B cell (primary cell): ENCODE measurements around the gene DCDC2B.

Experiments used
- EZH2 ChIP-seq: IDR thresholded peaks from 2 replicates; pipeline ENCODE4 v1.6.1; 2012; ENCODE audit warnings: borderline replicate concordance, low read depth, mild to moderate bottlenecking, moderate library complexity, low read length; ENCODE audit not compliant: insufficient read depth, poor library complexity, severe bottlenecking
- TF ChIP-seq, protein P1 (sequence below): fragments of 200-600 bp; IDR thresholded peaks from one replicate; pipeline ENCODE4 v1.8.0; 2022; ENCODE audit warnings: antibody characterized with exemption, mild to moderate bottlenecking

- TF ChIP-seq, protein P1, sequence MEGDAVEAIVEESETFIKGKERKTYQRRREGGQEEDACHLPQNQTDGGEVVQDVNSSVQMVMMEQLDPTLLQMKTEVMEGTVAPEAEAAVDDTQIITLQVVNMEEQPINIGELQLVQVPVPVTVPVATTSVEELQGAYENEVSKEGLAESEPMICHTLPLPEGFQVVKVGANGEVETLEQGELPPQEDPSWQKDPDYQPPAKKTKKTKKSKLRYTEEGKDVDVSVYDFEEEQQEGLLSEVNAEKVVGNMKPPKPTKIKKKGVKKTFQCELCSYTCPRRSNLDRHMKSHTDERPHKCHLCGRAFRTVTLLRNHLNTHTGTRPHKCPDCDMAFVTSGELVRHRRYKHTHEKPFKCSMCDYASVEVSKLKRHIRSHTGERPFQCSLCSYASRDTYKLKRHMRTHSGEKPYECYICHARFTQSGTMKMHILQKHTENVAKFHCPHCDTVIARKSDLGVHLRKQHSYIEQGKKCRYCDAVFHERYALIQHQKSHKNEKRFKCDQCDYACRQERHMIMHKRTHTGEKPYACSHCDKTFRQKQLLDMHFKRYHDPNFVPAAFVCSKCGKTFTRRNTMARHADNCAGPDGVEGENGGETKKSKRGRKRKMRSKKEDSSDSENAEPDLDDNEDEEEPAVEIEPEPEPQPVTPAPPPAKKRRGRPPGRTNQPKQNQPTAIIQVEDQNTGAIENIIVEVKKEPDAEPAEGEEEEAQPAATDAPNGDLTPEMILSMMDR: no peak
- TF ChIP-seq EZH2: no peak
Observed at GRCh38 chr1:32223683-32224082, 14.8 kb downstream of the DCDC2B start.
